Neural progenitor cell (in vitro differentiated cells): ENCODE data around the gene GAPT. TPM values are rescaled to one million over a fixed set of nuclear protein-coding genes. Genes with fewer than 3 reads are reported as not detected.

Source experiments
- DNase-seq: peaks from one replicate; pipeline ENCODE4 v3.0.0-alpha.2; 2016; ENCODE audit warnings: low spot score
- H2AFZ ChIP-seq: fragments of 200-600 bp; sonication (generic); replicated peaks from 2 replicates; pipeline ENCODE4 v1.6.1; 2016; ENCODE audit warnings: antibody characterized with exemption
- H3F3A ChIP-seq: fragments of 200-600 bp; sonication (generic); 2 replicates; pipeline ENCODE4 v1.6.1; 2016; ENCODE audit warnings: antibody characterized with exemption, low read depth
- H3K27ac ChIP-seq: fragments of 200-600 bp; sonication (generic); 2 replicates; pipeline ENCODE4 v1.5.1; 2016; ENCODE audit warnings: mild to moderate bottlenecking
- H3K27me3 ChIP-seq: fragments of 200-600 bp; sonication (generic); 2 replicates; pipeline ENCODE4 v1.6.1; 2016; ENCODE audit warnings: mild to moderate bottlenecking, moderate library complexity
- H3K36me3 ChIP-seq: fragments of 200-600 bp; sonication (generic); 2 replicates; pipeline ENCODE4 v1.5.1; 2016
- H3K4me1 ChIP-seq: fragments of 200-600 bp; sonication (generic); 2 replicates; pipeline ENCODE4 v1.6.1; 2016; ENCODE audit warnings: mixed run types
- H3K4me2 ChIP-seq: fragments of 200-600 bp; sonication (generic); 2 replicates; pipeline ENCODE4 v1.6.1; 2016
- H3K4me3 ChIP-seq: fragments of 200-600 bp; sonication (generic); 2 replicates; pipeline ENCODE4 v1.5.1; 2016
- H3K79me2 ChIP-seq: fragments of 200-600 bp; sonication (generic); 2 replicates; pipeline ENCODE4 v1.6.1; 2016; ENCODE audit warnings: low read depth
- H3K9ac ChIP-seq: fragments of 200-600 bp; sonication (generic); 2 replicates; pipeline ENCODE4 v1.6.1; 2016
- H3K9me3 ChIP-seq: fragments of 200-600 bp; sonication (generic); 2 replicates; pipeline ENCODE4 v1.5.1; 2016; ENCODE audit warnings: low read depth
- H4K20me1 ChIP-seq: fragments of 200-600 bp; sonication (generic); 2 replicates; pipeline ENCODE4 v1.6.1; 2016; ENCODE audit warnings: low read depth
- H3K27ac Mint-ChIP-seq: 3 replicates; pipeline ENCODE4 v1.8.0; 2021; ENCODE audit warnings: mixed read lengths
- H3K27me3 Mint-ChIP-seq: 2 replicates; pipeline ENCODE4 v1.8.0; 2022; ENCODE audit warnings: low read depth, mild to moderate bottlenecking, inconsistent platforms, moderate library complexity, mixed read lengths; ENCODE audit not compliant: insufficient read depth
- H3K36me3 Mint-ChIP-seq: 3 replicates; pipeline ENCODE4 v1.8.0; 2021; ENCODE audit warnings: mixed read lengths
- H3K4me1 Mint-ChIP-seq: 3 replicates; pipeline ENCODE4 v1.8.0; 2021; ENCODE audit warnings: mixed read lengths
- H3K4me3 Mint-ChIP-seq: 3 replicates; pipeline ENCODE4 v1.8.0; 2021; ENCODE audit warnings: mild to moderate bottlenecking, moderate library complexity, mixed read lengths
- H3K9me3 Mint-ChIP-seq: 3 replicates; pipeline ENCODE4 v1.8.0; 2020; ENCODE audit warnings: mixed read lengths
- EZH2 ChIP-seq: fragments of 200-600 bp; sonication (generic); IDR thresholded peaks from 2 replicates; pipeline ENCODE4 v1.6.1; 2017; ENCODE audit warnings: antibody characterized with exemption, mild to moderate bottlenecking, moderate library complexity
- EZH2phosphoT487 ChIP-seq: fragments of 200-600 bp; sonication (generic); IDR thresholded peaks from 2 replicates; pipeline ENCODE4 v1.6.1; 2017; ENCODE audit warnings: antibody characterized with exemption
- total RNA-seq: library from RNA; depleted of rRNA; stranded (reverse); fragments of >200 nt; gene quantifications from 2 replicates; pipeline ENCODE4 v1.2.3, GENCODE V29; 2015; ENCODE audit warnings: low replicate concordance
- TF ChIP-seq, protein P1 (sequence below): fragments of 200-600 bp; sonication (generic); IDR thresholded peaks from 2 replicates; pipeline ENCODE4 v1.5.1; 2017; ENCODE audit warnings: antibody characterized with exemption, mild to moderate bottlenecking

The GAPT gene
- total RNA-seq, 1 donor from 2014 or later, result not detected

DNA sequence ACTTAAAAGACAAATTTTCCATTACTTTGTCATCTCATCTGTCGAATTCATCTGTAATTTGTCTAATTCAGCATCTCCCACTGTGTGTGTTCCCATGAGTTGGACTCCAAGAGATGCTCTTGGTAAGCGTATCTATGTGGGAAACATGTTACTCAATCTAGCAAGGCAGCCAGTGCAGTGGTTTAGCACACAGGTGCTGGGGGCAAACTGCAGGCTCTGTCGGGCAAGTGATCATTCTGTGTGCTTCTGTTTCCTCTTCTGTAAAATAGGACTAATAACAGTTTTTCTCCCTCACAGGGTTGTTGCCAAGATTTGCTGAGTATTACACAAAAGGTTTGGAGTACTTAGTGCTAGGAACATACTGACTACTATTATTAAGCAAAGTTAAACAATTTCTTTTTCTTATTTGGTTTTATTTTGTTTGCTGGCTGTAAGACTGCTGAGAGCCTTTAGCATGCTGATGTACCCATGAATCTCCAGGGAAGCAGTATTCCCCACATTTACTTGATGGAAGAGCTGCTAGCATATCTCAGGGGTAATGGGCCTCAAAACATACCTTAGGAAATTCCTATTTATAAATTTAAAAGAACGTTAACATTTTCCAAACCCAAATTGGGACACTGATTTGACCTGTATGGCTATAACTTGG, 709 bp upstream of the GAPT start:
- Histone ChIP-seq H3K4me2 (peak overlapping the region; percentile 4), H3K4me3 (no peak overlapping the region), H3K27me3 (no peaks in the 10 kb centered on the region), H2AFZ (no peak overlapping the region), H3K9ac (no peak overlapping the region), H3K4me1 (peaks cover 22% of the 10 kb centered on the region), H3F3A (no peaks in the 10 kb centered on the region), H3K79me2 (no peaks in the 10 kb centered on the region), H4K20me1 (no peaks in the 10 kb centered on the region), H3K36me3 (no peaks in the 10 kb centered on the region), H3K27ac (no peak overlapping the region), H3K9me3 (no peaks in the 10 kb centered on the region)
- H3K9me3 Mint-ChIP-seq, result no peaks in the 10 kb centered on the region
- no peak overlapping the region for H3K27ac Mint-ChIP-seq
- H3K27me3 Mint-ChIP-seq, result no peaks in the 10 kb centered on the region
- no peaks in the 10 kb centered on the region for H3K36me3 Mint-ChIP-seq
- H3K4me3 Mint-ChIP-seq, result no peak overlapping the region
- no peak for TF ChIP-seq EZH2
- TF ChIP-seq, protein P1, sequence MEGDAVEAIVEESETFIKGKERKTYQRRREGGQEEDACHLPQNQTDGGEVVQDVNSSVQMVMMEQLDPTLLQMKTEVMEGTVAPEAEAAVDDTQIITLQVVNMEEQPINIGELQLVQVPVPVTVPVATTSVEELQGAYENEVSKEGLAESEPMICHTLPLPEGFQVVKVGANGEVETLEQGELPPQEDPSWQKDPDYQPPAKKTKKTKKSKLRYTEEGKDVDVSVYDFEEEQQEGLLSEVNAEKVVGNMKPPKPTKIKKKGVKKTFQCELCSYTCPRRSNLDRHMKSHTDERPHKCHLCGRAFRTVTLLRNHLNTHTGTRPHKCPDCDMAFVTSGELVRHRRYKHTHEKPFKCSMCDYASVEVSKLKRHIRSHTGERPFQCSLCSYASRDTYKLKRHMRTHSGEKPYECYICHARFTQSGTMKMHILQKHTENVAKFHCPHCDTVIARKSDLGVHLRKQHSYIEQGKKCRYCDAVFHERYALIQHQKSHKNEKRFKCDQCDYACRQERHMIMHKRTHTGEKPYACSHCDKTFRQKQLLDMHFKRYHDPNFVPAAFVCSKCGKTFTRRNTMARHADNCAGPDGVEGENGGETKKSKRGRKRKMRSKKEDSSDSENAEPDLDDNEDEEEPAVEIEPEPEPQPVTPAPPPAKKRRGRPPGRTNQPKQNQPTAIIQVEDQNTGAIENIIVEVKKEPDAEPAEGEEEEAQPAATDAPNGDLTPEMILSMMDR, result no peak
- TF ChIP-seq EZH2phosphoT487, result no peak
- DNase-seq, result peak; percentile 3
- peaks cover 15% of the 10 kb centered on the region for H3K4me1 Mint-ChIP-seq

- no peak overlapping the region for H3K9ac ChIP-seq
- H3F3A ChIP-seq, result no peaks in the 10 kb centered on the region
- no peak for DNase-seq
- H3K36me3 Mint-ChIP-seq, result no peaks in the 10 kb centered on the region
- no peak overlapping the region for H3K4me2 ChIP-seq
- no peaks in the 10 kb centered on the region for H3K79me2 ChIP-seq
- H3K4me3 ChIP-seq, result no peak overlapping the region
- H3K27ac Mint-ChIP-seq, result no peak overlapping the region
- H3K36me3 ChIP-seq, result no peaks in the 10 kb centered on the region
- H3K27me3 ChIP-seq, result no peaks in the 10 kb centered on the region
- peaks cover 22% of the 10 kb centered on the region for H3K4me1 ChIP-seq
- H3K27me3 Mint-ChIP-seq, result no peaks in the 10 kb centered on the region
- H3K4me3 Mint-ChIP-seq, result no peak overlapping the region
- no peaks in the 10 kb centered on the region for H3K9me3 Mint-ChIP-seq
- H2AFZ ChIP-seq, result no peak overlapping the region
- peaks cover 15% of the 10 kb centered on the region for H3K4me1 Mint-ChIP-seq
- H4K20me1 ChIP-seq, result no peaks in the 10 kb centered on the region
- H3K27ac ChIP-seq, result no peak overlapping the region
- no peaks in the 10 kb centered on the region for H3K9me3 ChIP-seq
- TF ChIP-seq, protein P1, result no peak
Measured at GRCh38 chr5:58493141-58493540, 1.9 kb downstream of the GAPT start.

DNA sequence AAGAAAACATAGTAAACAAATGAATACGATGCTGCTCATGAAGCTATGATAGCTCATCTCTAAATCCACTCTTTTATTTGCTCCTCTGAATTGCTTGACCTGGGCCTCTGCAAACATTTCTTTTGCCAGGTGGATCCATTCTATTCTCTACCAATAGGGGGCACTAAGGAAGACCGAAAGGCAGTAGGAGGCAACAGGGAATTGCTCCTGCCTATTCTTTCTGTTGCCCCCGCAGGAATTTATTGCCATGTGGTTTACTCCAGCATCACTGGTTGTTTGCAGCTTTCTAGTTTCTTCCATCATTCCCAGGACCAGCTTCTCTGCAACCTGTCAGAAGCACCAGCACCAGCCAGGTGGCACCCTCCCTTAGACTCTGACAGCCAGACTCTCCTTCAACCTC, 5.3 kb downstream of the GAPT start:
- Mint-ChIP-seq H3K4me1 (no peaks in the 10 kb centered on the region), H3K36me3 (no peaks in the 10 kb centered on the region), H3K27ac (no peak overlapping the region), H3K27me3 (no peaks in the 10 kb centered on the region), H3K4me3 (no peak overlapping the region), H3K9me3 (no peaks in the 10 kb centered on the region)
- no peaks in the 10 kb centered on the region for H3K9me3 ChIP-seq
- no peaks in the 10 kb centered on the region for H3K79me2 ChIP-seq
- no peak overlapping the region for H3K4me3 ChIP-seq
- no peak overlapping the region for H3K27ac ChIP-seq
- DNase-seq, result no peak
- TF ChIP-seq EZH2, result no peak
- no peak for TF ChIP-seq EZH2phosphoT487
- TF ChIP-seq, protein P1, result peak; percentile 50
- no peaks in the 10 kb centered on the region for H3K36me3 ChIP-seq
- H3K27me3 ChIP-seq, result no peaks in the 10 kb centered on the region
- no peaks in the 10 kb centered on the region for H4K20me1 ChIP-seq
- no peak overlapping the region for H2AFZ ChIP-seq
- peaks cover 3% of the 10 kb centered on the region for H3K4me1 ChIP-seq
- no peak overlapping the region for H3K4me2 ChIP-seq
- no peaks in the 10 kb centered on the region for H3F3A ChIP-seq
- no peak overlapping the region for H3K9ac ChIP-seq
